OCI-LY7 (cell line): Measurements from ENCODE around the gene WNT7B.

Experiments used
- CTCF ChIP-seq: fragments of 200-600 bp; sonication (generic); conservative IDR thresholded peaks from 2 replicates; pipeline ENCODE4 v1.5.1; 2014; ENCODE audit warnings: mild to moderate bottlenecking, antibody characterized with exemption, low read length, moderate library complexity, mixed read lengths
- EZH2phosphoT487 ChIP-seq: fragments of 200-600 bp; sonication (generic); IDR thresholded peaks from 2 replicates; pipeline ENCODE4 v1.6.1; 2018; ENCODE audit warnings: low read depth, borderline replicate concordance, mild to moderate bottlenecking, mixed run types, antibody characterized with exemption, low read length, moderate library complexity, mixed read lengths

GRCh38 chr22:45919504-45920286 is 57.3 kb downstream of the WNT7B start:
- no peak for TF ChIP-seq CTCF
- TF ChIP-seq EZH2phosphoT487, result no peak
